Gastrocnemius medialis (tissue), 4 donors: ENCODE results near the gene TP73. TPM values are rescaled to one million over a fixed set of nuclear protein-coding genes. Genes with fewer than 3 reads are reported as not detected.
A peak's percentile ranks its signal among the peaks of the same experiment; 100 is the strongest.

Source experiments
- ATAC-seq, 2 donors: fragments of 150-250 bp; one replicate each; pipeline ENCODE4 v1.9.1; 2016
- DNase-seq, 2 donors: peaks; one replicate each; pipeline ENCODE4 v3.0.0-alpha.2; 2019
- H3K27ac ChIP-seq, 4 donors: fragments of 200-600 bp; sonication (generic); 1 replicate in 1 of 4; 2 replicates in 3 of 4; pipeline ENCODE4 v1.5.1; 2016 to 2018; ENCODE audit warnings: mild to moderate bottlenecking in 2 of 4, moderate library complexity in 1 of 4
- H3K27me3 ChIP-seq, 3 donors: fragments of 200-600 bp; sonication (generic) in 2 of 3; 1 replicate in 1 of 3; 2 replicates in 2 of 3; pipeline versions ENCODE4 v1.5.1 to v1.6.0; 2016 to 2019; ENCODE audit warnings: mild to moderate bottlenecking in 1 of 3, moderate library complexity in 1 of 3
- H3K36me3 ChIP-seq, 2 donors: fragments of 200-600 bp; sonication (generic) in 1 of 2; one replicate each; pipeline ENCODE4 v1.5.1; 2017 to 2018
- H3K4me1 ChIP-seq, 2 donors: fragments of 200-600 bp; sonication (generic) in 1 of 2; one replicate each; pipeline ENCODE4 v1.5.1; 2016 to 2017; ENCODE audit warnings: mild to moderate bottlenecking in 2 of 2
- H3K4me3 ChIP-seq, 4 donors: fragments of 200-600 bp; sonication (generic) in 3 of 4; 1 replicate in 1 of 4; 2 replicates in 3 of 4; pipeline ENCODE4 v1.5.1; 2016 to 2019; ENCODE audit warnings: mild to moderate bottlenecking in 2 of 4
- H3K9me3 ChIP-seq, 3 donors: fragments of 200-600 bp; sonication (generic) in 2 of 3; 1 replicate in 1 of 3; 2 replicates in 2 of 3; pipeline ENCODE4 v1.5.1; 2016 to 2019
- POLR2A ChIP-seq, 2 donors: fragments of 450-650 bp; IDR thresholded peaks; one replicate each; pipeline ENCODE4 v1.6.1; 2017; ENCODE audit warnings: antibody characterized with exemption in 2 of 2, mild to moderate bottlenecking in 2 of 2, moderate library complexity in 2 of 2
- in situ Hi-C, 4 donors: fragments of 200-750 bp; cut with MboI; loops; one replicate each; pipeline versions ENCODE4 v1.15.0 to v1.8.0; 2017; ENCODE audit warnings: low sequenced_read_pairs in 4 of 4
- intact Hi-C: fragments of 100-400 bp; cut with DNase I; formaldehyde crosslinking; loops from one replicate; pipeline ENCODE4 v1.15.1; 2023; ENCODE audit warnings: low total_unique reads
- total RNA-seq, 4 donors: library from RNA; depleted of rRNA; stranded (reverse); fragments of >200 nt; gene quantifications; one replicate each; pipeline versions ENCODE4 v1.1.0 to v1.2.3, GENCODE V29; 2016
- TF ChIP-seq, protein P1 (sequence below), 5 experiments: fragments of 450-650 bp in 3 of 5; fragments of 200-600 bp in 2 of 5; sonication (generic) in 2 of 5; IDR thresholded peaks in 4 of 5; conservative IDR thresholded peaks in 1 of 5; 1 replicate in 4 of 5; 2 replicates in 1 of 5; pipeline ENCODE4 v1.5.1; 2016 to 2019; ENCODE audit warnings: antibody characterized with exemption in 5 of 5, mild to moderate bottlenecking in 3 of 5, moderate library complexity in 3 of 5

TP73 gene
- total RNA-seq, 4 donors from 2014 or later: 0.07 TPM; not detected in 3

GRCh38 chr1:3713840-3714239, 61.5 kb downstream of the TP73 start:
- TF ChIP-seq POLR2A (IDR thresholded peaks at IDR 0.05): no peak
- TF ChIP-seq, protein P1, sequence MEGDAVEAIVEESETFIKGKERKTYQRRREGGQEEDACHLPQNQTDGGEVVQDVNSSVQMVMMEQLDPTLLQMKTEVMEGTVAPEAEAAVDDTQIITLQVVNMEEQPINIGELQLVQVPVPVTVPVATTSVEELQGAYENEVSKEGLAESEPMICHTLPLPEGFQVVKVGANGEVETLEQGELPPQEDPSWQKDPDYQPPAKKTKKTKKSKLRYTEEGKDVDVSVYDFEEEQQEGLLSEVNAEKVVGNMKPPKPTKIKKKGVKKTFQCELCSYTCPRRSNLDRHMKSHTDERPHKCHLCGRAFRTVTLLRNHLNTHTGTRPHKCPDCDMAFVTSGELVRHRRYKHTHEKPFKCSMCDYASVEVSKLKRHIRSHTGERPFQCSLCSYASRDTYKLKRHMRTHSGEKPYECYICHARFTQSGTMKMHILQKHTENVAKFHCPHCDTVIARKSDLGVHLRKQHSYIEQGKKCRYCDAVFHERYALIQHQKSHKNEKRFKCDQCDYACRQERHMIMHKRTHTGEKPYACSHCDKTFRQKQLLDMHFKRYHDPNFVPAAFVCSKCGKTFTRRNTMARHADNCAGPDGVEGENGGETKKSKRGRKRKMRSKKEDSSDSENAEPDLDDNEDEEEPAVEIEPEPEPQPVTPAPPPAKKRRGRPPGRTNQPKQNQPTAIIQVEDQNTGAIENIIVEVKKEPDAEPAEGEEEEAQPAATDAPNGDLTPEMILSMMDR (IDR thresholded peaks at IDR 0.05 in 4 of 5, conservative IDR thresholded peaks at IDR 0.05 in 1 of 5): no peak
- Histone ChIP-seq H3K36me3 (no peaks in the 10 kb centered on the region), H3K27ac (peak overlapping the region; percentile 8 to 58 (median 56)), H3K9me3 (no peaks in the 10 kb centered on the region), H3K27me3 (peaks cover 0 to 1% (median 0%) of the 10 kb centered on the region in 3 donors), H3K4me1 (peaks cover 20 to 25% of the 10 kb centered on the region in 2 donors), H3K4me3 (no peak overlapping the region)
- in situ Hi-C loops (loop anchor here in 1 of 4 donors (25.0 kb wide), 1 partner anchor 98 kb away; no protein-coding TSS in a partner anchor), intact Hi-C loops (no loop called here)
- DNase-seq: no peak
- no peak for ATAC-seq

GRCh38 chr1:3714284-3714741, 62.0 kb downstream of the TP73 start:
- peaks cover 20 to 25% of the 10 kb centered on the region in 2 donors for H3K4me1 ChIP-seq
- intact Hi-C loops (no loop called here), in situ Hi-C loops (loop anchor here in 1 of 4 donors (25.0 kb wide), 1 partner anchor 98 kb away; no protein-coding TSS in a partner anchor)
- no peaks in the 10 kb centered on the region for H3K27me3 ChIP-seq
- no peak overlapping the region for H3K4me3 ChIP-seq
- no peaks in the 10 kb centered on the region for H3K9me3 ChIP-seq
- peak; percentile 67 to 69 for ATAC-seq
- DNase-seq: peak; percentile 29 to 70
- no peaks in the 10 kb centered on the region for H3K36me3 ChIP-seq
- no peak for TF ChIP-seq POLR2A (IDR thresholded peaks at IDR 0.05)
- TF ChIP-seq, protein P1 (IDR thresholded peaks at IDR 0.05 in 4 of 5, conservative IDR thresholded peaks at IDR 0.05 in 1 of 5): no peak
- H3K27ac ChIP-seq: peak overlapping the region; percentile 8 to 58 (median 56)

DNA sequence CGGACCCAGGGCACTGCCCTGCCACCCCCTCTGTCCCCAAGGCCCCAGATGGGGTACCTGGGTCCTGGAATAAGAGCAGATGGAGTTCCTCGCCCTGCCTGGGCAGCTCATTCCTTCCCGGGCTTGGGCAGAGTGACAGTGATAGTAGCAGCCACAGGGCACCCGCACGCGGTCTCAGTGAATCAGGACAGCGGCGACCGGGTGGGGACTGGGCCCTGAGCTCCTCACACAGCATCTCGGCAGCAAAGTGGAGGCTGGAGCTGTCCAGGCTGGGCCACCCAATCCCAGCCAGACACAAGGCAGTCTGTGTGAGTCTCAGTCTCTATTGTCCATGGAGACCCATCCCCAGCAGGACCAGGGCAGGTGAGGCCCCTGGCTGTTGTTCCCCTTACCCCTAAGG, 62.5 kb downstream of the TP73 start:
- in situ Hi-C loops: loop anchor here in 1 of 4 donors (25.0 kb wide), 1 partner anchor 97 kb away; no protein-coding TSS in a partner anchor
- ATAC-seq (peak; percentile 8 to 26), DNase-seq (no peak)
- TF ChIP-seq POLR2A (IDR thresholded peaks at IDR 0.05): no peak
- TF ChIP-seq, protein P1 (IDR thresholded peaks at IDR 0.05 in 4 of 5, conservative IDR thresholded peaks at IDR 0.05 in 1 of 5): no peak
- H3K4me3 ChIP-seq: no peak overlapping the region
- H3K4me1 ChIP-seq: peaks cover 20 to 25% of the 10 kb centered on the region in 2 donors
- no peaks in the 10 kb centered on the region for H3K36me3 ChIP-seq
- peak overlapping the region; percentile 8 to 58 (median 56) for H3K27ac ChIP-seq
- no peaks in the 10 kb centered on the region for H3K9me3 ChIP-seq
- no peaks in the 10 kb centered on the region for H3K27me3 ChIP-seq
- intact Hi-C loops: no loop called here

DNA sequence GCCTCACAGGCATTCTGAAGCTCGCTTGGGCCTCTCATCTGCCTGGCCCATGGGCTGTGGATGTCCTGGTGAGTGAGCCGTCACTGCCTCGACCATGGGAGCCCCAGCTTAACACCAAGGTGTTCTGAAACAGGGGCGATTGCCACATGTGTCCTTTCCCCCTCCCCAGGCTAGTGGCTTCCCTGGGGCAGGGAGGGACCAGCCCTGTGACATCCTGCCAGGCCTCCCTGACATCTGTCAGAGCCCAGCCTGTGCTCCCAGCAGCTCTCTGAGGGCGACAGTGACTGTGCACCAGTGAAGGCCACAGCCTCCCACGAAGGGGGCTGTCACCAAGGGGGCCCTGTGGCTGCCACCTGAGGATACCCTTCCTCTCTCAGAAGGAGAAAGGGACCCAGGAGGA, 64.0 kb downstream of the TP73 start:
- TF ChIP-seq, protein P1 (IDR thresholded peaks at IDR 0.05 in 4 of 5, conservative IDR thresholded peaks at IDR 0.05 in 1 of 5): no peak
- TF ChIP-seq POLR2A (IDR thresholded peaks at IDR 0.05): no peak
- in situ Hi-C loops (loop anchor here in 1 of 4 donors (25.0 kb wide), 1 partner anchor 96 kb away; no protein-coding TSS in a partner anchor), intact Hi-C loops (no loop called here)
- Histone ChIP-seq H3K27ac (no peak overlapping the region), H3K4me3 (no peak overlapping the region), H3K36me3 (no peaks in the 10 kb centered on the region), H3K27me3 (no peaks in the 10 kb centered on the region), H3K4me1 (peaks cover 20 to 25% of the 10 kb centered on the region in 2 donors), H3K9me3 (no peaks in the 10 kb centered on the region)
- no peak for ATAC-seq
- DNase-seq: no peak
